Uterus (tissue), 4 donors: ENCODE data around the gene QKI. TPM values are rescaled to one million over a fixed set of nuclear protein-coding genes. Genes with fewer than 3 reads are reported as not detected.

Source experiments
- DNase-seq, 2 donors: peaks; one replicate each; pipeline ENCODE4 v3.0.0-alpha.2; 2019 to 2020
- H3K27ac ChIP-seq, 2 donors: fragments of 200-600 bp; sonication (generic); 1 replicate in 1 of 2; 2 replicates in 1 of 2; pipeline ENCODE4 v1.5.1; 2016 to 2018
- H3K27me3 ChIP-seq, 2 donors: fragments of 200-600 bp; sonication (generic); one replicate each; pipeline ENCODE4 v1.5.1; 2018 to 2019; ENCODE audit warnings: control low read depth in 1 of 2
- H3K36me3 ChIP-seq, 2 donors: fragments of 200-600 bp; sonication (generic); one replicate each; pipeline ENCODE4 v1.5.1; 2019; ENCODE audit warnings: control low read depth in 1 of 2
- H3K4me1 ChIP-seq, 2 donors: fragments of 200-600 bp; sonication (generic); one replicate each; pipeline ENCODE4 v1.5.1; 2018 to 2019; ENCODE audit warnings: control low read depth in 1 of 2
- H3K4me3 ChIP-seq, 2 donors: fragments of 200-600 bp; sonication (generic); 1 replicate in 1 of 2; 2 replicates in 1 of 2; pipeline ENCODE4 v1.5.1; 2018 to 2019; ENCODE audit warnings: mild to moderate bottlenecking in 1 of 2
- H3K9me3 ChIP-seq, 2 donors: fragments of 200-600 bp; sonication (generic); one replicate each; pipeline ENCODE4 v1.5.1; 2019; ENCODE audit warnings: control low read depth in 1 of 2
- CTCF ChIP-seq, 4 experiments: fragments of 200-600 bp in 2 of 4; fragments of 450-650 bp in 2 of 4; sonication (generic) in 2 of 4; IDR thresholded peaks; one replicate each; pipeline ENCODE4 v1.5.1; 2016 to 2019; ENCODE audit warnings: antibody characterized with exemption in 4 of 4, mild to moderate bottlenecking in 2 of 4, moderate library complexity in 1 of 4
- POLR2A ChIP-seq, 2 donors: fragments of 450-650 bp; IDR thresholded peaks; one replicate each; pipeline ENCODE4 v1.6.1; 2016; ENCODE audit warnings: antibody characterized with exemption in 2 of 2, mild to moderate bottlenecking in 1 of 2, moderate library complexity in 1 of 2
- intact Hi-C: fragments of 100-400 bp; cut with DNase I; formaldehyde crosslinking; loops from one replicate; pipeline ENCODE4 v1.15.1; 2023; ENCODE audit warnings: low total_unique reads
- total RNA-seq, 4 donors: library from RNA; depleted of rRNA in 3 of 4; stranded (reverse); fragments of >200 nt in 3 of 4; gene quantifications; one replicate each; pipeline versions ENCODE4 v1.1.0 to v1.2.4, GENCODE V29; 2014 to 2023
- donor health status: DM: yes; HTN: yes; CAD: no.

QKI gene
- total RNA-seq, 4 donors from 2014 or later, result 93.5 to 213 (median 164) TPM

GRCh38 chr6:163369628-163370365 lies 44.7 kb upstream of the QKI start:
- no peak for DNase-seq
- Histone ChIP-seq H3K27me3 (no peaks in the 10 kb centered on the region), H3K4me1 (no peaks in the 10 kb centered on the region), H3K36me3 (no peaks in the 10 kb centered on the region), H3K4me3 (no peak overlapping the region), H3K9me3 (no peaks in the 10 kb centered on the region), H3K27ac (no peak overlapping the region)
- no peak for TF ChIP-seq CTCF (IDR thresholded peaks at IDR 0.05)
- TF ChIP-seq POLR2A (IDR thresholded peaks at IDR 0.05), result no peak
- intact Hi-C loops, result no loop called here

- Histone ChIP-seq H3K36me3 (no peaks in the 10 kb centered on the region), H3K27me3 (no peaks in the 10 kb centered on the region), H3K9me3 (no peaks in the 10 kb centered on the region), H3K4me3 (no peak overlapping the region), H3K27ac (no peak overlapping the region), H3K4me1 (no peaks in the 10 kb centered on the region)
- TF ChIP-seq POLR2A (IDR thresholded peaks at IDR 0.05), result no peak
- no peak for TF ChIP-seq CTCF (IDR thresholded peaks at IDR 0.05)
- intact Hi-C loops, result no loop called here
- no peak for DNase-seq
These were observed 43.9 kb upstream of the QKI start for GRCh38 chr6:163370464-163371117.

- H3K9me3 ChIP-seq, result no peaks in the 10 kb centered on the region
- no peak overlapping the region for H3K27ac ChIP-seq
- no peak for DNase-seq
- H3K4me1 ChIP-seq, result no peaks in the 10 kb centered on the region
- TF ChIP-seq CTCF (IDR thresholded peaks at IDR 0.05), result no peak
- no peak for TF ChIP-seq POLR2A (IDR thresholded peaks at IDR 0.05)
- no peaks in the 10 kb centered on the region for H3K27me3 ChIP-seq
- H3K4me3 ChIP-seq, result no peak overlapping the region
- intact Hi-C loops, result no loop called here
- no peaks in the 10 kb centered on the region for H3K36me3 ChIP-seq
These were observed 43.4 kb upstream of the QKI start for GRCh38 chr6:163371129-163371528.

- TF ChIP-seq CTCF (IDR thresholded peaks at IDR 0.05) (no peak), POLR2A (IDR thresholded peaks at IDR 0.05) (no peak)
- Histone ChIP-seq H3K36me3 (no peaks in the 10 kb centered on the region), H3K27me3 (no peaks in the 10 kb centered on the region), H3K9me3 (no peaks in the 10 kb centered on the region), H3K4me3 (no peak overlapping the region), H3K4me1 (no peaks in the 10 kb centered on the region), H3K27ac (no peak overlapping the region)
- no peak for DNase-seq
- intact Hi-C loops, result no loop called here
These were observed 41.3 kb upstream of the QKI start for GRCh38 chr6:163373240-163373639.

GRCh38 chr6:163375361-163375760 lies 39.2 kb upstream of the QKI start:
- Histone ChIP-seq H3K4me1 (no peaks in the 10 kb centered on the region), H3K27ac (no peak overlapping the region), H3K36me3 (no peaks in the 10 kb centered on the region), H3K27me3 (no peaks in the 10 kb centered on the region), H3K4me3 (no peak overlapping the region), H3K9me3 (no peaks in the 10 kb centered on the region)
- no peak for DNase-seq
- no peak for TF ChIP-seq CTCF (IDR thresholded peaks at IDR 0.05)
- TF ChIP-seq POLR2A (IDR thresholded peaks at IDR 0.05), result no peak
- intact Hi-C loops, result no loop called here
